C4-2B (cell line): Measurements from ENCODE around the gene ITPKC.

Experiments used
- CTCF ChIP-seq: fragments of 450-650 bp; conservative IDR thresholded peaks from 2 replicates; pipeline ENCODE4 v1.5.1; 2017; ENCODE audit warnings: mild to moderate bottlenecking
- ZFX ChIP-seq: fragments of 450-650 bp; IDR thresholded peaks from 2 replicates; pipeline ENCODE4 v1.6.1; 2017

GRCh38 chr19:40693150-40693788 is 23.6 kb upstream of the ITPKC start:
- TF ChIP-seq CTCF (no peak), ZFX (no peak)
